SK-N-MC (cell line): ENCODE measurements around the gene TUBB4B.

ENCODE experiments used
- EZH2 ChIP-seq: fragments of 200-600 bp; sonication (generic); IDR thresholded peaks from one replicate; pipeline ENCODE4 v1.6.1; 2017; ENCODE audit warnings: antibody characterized with exemption
- FOXP2 ChIP-seq: optimal IDR thresholded peaks from 2 replicates; pipeline ENCODE3; 2011; ENCODE audit warnings: mild to moderate bottlenecking, moderate library complexity; ENCODE audit not compliant: insufficient read depth; ENCODE audit errors: extremely low read length, control extremely low read depth
- POLR2AphosphoS5 ChIP-seq: IDR thresholded peaks from 2 replicates; pipeline ENCODE4 v1.6.1; 2012; ENCODE audit warnings: mild to moderate bottlenecking, low read depth, low read length, borderline replicate concordance

GRCh38 chr9:137240318-137240840 lies 708 bp upstream of the TUBB4B start:
- TF ChIP-seq EZH2 (no peak), POLR2AphosphoS5 (peak; percentile 38; the same call in 1 of the 2 replicates), FOXP2 (no peak)
